H1 (cell line): ENCODE measurements around the gene CRACDL. TPM values are rescaled to one million over a fixed set of nuclear protein-coding genes. Genes with fewer than 3 reads are reported as not detected.

Experiments
- PHF8 ChIP-seq: fragments of 200-600 bp; sonication (generic); conservative IDR thresholded peaks from 2 replicates; pipeline ENCODE4 v1.7.1; 2012; ENCODE audit warnings: low read depth, mild to moderate bottlenecking, inconsistent platforms, low read length, moderate library complexity
- polyA plus RNA-seq, 7 experiments: library from polyadenylated mRNA; depleted of rRNA in 3 of 7; stranded (reverse) in 5 of 7; unstranded in 2 of 7; fragments of >200 nt in 5 of 7; fragments of 200-250 nt in 2 of 7; gene quantifications; 1 replicate in 5 of 7; 2 replicates in 1 of 7; 4 replicates in 1 of 7; pipeline versions ENCODE4 v1.2.1 to v1.2.3, GENCODE V29; 2011 to 2013; ENCODE audit warnings: missing spikeins in 2 of 7, mixed read lengths in 2 of 7
- total RNA-seq: library from RNA; stranded (reverse); fragmentation: NEBNext Ultra II Directional; extraction: Animal tissue kit (Norgen Biotek cat#: 25700); gene quantifications from 2 replicates; pipeline ENCODE4 v1.2.1, GENCODE V29; 2021

The CRACDL gene
- total and polyA plus RNA-seq, 2 of the 8 experiments (the other 6 are each of a cell fraction or from before 2014, with no cell fraction given) = 0.07 to 0.38 TPM

DNA sequence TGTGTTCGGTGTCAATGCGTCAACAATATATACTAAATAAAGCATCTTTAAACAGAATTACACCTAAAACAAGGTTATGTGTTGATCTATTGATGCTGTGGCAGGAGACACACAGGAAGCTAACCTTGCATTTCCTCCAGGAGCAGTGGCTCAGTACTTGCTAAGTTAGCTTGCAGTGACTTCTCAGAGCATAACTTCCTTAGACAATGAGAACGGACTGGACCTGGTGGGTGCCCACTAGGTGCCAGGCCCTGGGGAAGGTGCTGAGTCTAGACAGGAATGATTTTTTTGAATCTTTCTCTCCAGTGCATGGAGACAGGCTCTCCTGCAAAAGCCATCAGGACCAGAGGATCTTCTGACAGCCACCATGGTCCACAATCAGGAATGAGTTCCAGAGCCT is 131.3 kb downstream of the CRACDL start (continued):
- TF ChIP-seq PHF8 = no peak
